HEK293 (cell line): ENCODE measurements around the gene PLA2G4E.
A peak's percentile ranks its signal among the peaks of the same experiment; 100 is the strongest.

Experiments
- CTCF ChIA-PET: fragments of 350-600 bp; formaldehyde crosslinking; extraction: SDS; loops from one replicate; lab custom pipeline; 2021; ENCODE audit warnings: antibody characterized with exemption; lab: Yijun Ruan, JAX
- POLR2A ChIA-PET: fragments of 300-600 bp; formaldehyde crosslinking; extraction: SDS; loops from one replicate; lab custom pipeline; 2020; ENCODE audit warnings: antibody characterized with exemption, inconsistent platforms; lab: Yijun Ruan, JAX
- H3K27ac ChIP-seq: fragments of 200-500 bp; sonication (Bioruptor generic); 2 replicates; pipeline ENCODE4 v1.5.1; 2014; ENCODE audit warnings: low read depth, low read length, control low read depth, inconsistent platforms; ENCODE audit errors: extremely low read depth
- H3K36me3 ChIP-seq, 2 experiments: fragments of 200-500 bp in 1 of 2; sonication (Bioruptor generic) in 1 of 2; 1 replicate in 1 of 2; 2 replicates in 1 of 2; pipeline ENCODE4 v1.5.1; 2014 to 2017; ENCODE audit warnings: inconsistent platforms in 2 of 2, low read length in 2 of 2; ENCODE audit not compliant: control insufficient read depth in 2 of 2, insufficient read depth in 1 of 2
- H3K4me1 ChIP-seq: fragments of 200-500 bp; sonication (Bioruptor generic); 2 replicates; pipeline ENCODE4 v1.5.1; 2014; ENCODE audit warnings: mild to moderate bottlenecking, low read length, inconsistent platforms; ENCODE audit not compliant: control insufficient read depth, insufficient read depth
- H3K4me3 ChIP-seq: 2 replicates; pipeline ENCODE4 v1.5.1; 2011; ENCODE audit warnings: low read depth, mild to moderate bottlenecking, control low read depth, low read length, moderate library complexity
- H3K9me3 ChIP-seq: fragments of 200-500 bp; sonication (Bioruptor generic); 2 replicates; pipeline ENCODE4 v1.5.1; 2014; ENCODE audit warnings: low read depth, low read length, inconsistent platforms; ENCODE audit not compliant: control insufficient read depth, insufficient read depth
- GLIS1 ChIP-seq: fragments of 450-650 bp; formaldehyde crosslinking; IDR thresholded peaks from 2 replicates; pipeline ENCODE4 v1.5.1; 2016; ENCODE audit warnings: missing biosample characterization, missing genetic modification characterization
- OVOL3 ChIP-seq: fragments of 450-650 bp; formaldehyde crosslinking; IDR thresholded peaks from 2 replicates; pipeline ENCODE4 v1.5.1; 2016; ENCODE audit warnings: missing biosample characterization, missing genetic modification characterization
- ZNF121 ChIP-seq: fragments of 450-650 bp; formaldehyde crosslinking; IDR thresholded peaks from 2 replicates; pipeline ENCODE4 v1.5.1; 2016; ENCODE audit warnings: missing biosample characterization, missing genetic modification characterization
- ZNF146 ChIP-seq: fragments of 450-650 bp; formaldehyde crosslinking; IDR thresholded peaks from 2 replicates; pipeline ENCODE4 v1.5.1; 2016; ENCODE audit warnings: missing biosample characterization, missing genetic modification characterization
- ZNF157 ChIP-seq: fragments of 450-650 bp; formaldehyde crosslinking; IDR thresholded peaks from 2 replicates; pipeline ENCODE4 v1.5.1; 2016; ENCODE audit warnings: missing biosample characterization, missing genetic modification characterization
- ZNF274 ChIP-seq, 2 experiments: fragments of 200-500 bp in 1 of 2; fragments of 450-650 bp in 1 of 2; sonication (Bioruptor generic) in 1 of 2; formaldehyde crosslinking in 1 of 2; IDR thresholded peaks; 2 replicates each; pipeline versions ENCODE4 v1.5.1 to v1.6.1; 2014 to 2016; ENCODE audit warnings: borderline replicate concordance in 1 of 2, inconsistent platforms in 1 of 2, low read length in 1 of 2, missing biosample characterization in 1 of 2, missing genetic modification characterization in 1 of 2
- ZNF37A ChIP-seq: fragments of 450-650 bp; IDR thresholded peaks from 2 replicates; pipeline ENCODE4 v1.5.1; 2018; ENCODE audit warnings: missing biosample characterization, missing genetic modification characterization
- ZNF510 ChIP-seq: fragments of 450-650 bp; formaldehyde crosslinking; IDR thresholded peaks from 2 replicates; pipeline ENCODE4 v1.5.1; 2018; ENCODE audit warnings: mild to moderate bottlenecking, missing genetic modification characterization, missing biosample characterization; ENCODE audit not compliant: insufficient replicate concordance
- ZNF513 ChIP-seq: fragments of 450-650 bp; IDR thresholded peaks from 2 replicates; pipeline ENCODE4 v1.5.1; 2018; ENCODE audit warnings: missing biosample characterization, missing genetic modification characterization
- ZNF514 ChIP-seq: fragments of 450-650 bp; formaldehyde crosslinking; IDR thresholded peaks from 2 replicates; pipeline ENCODE4 v1.5.1; 2016; ENCODE audit warnings: missing biosample characterization, missing genetic modification characterization
- ZNF518A ChIP-seq: fragments of 450-650 bp; formaldehyde crosslinking; conservative IDR thresholded peaks from 2 replicates; pipeline ENCODE4 v1.5.1; 2016; ENCODE audit warnings: low read depth, missing biosample characterization, missing genetic modification characterization
- ZNF530 ChIP-seq: fragments of 450-650 bp; formaldehyde crosslinking; IDR thresholded peaks from 2 replicates; pipeline ENCODE4 v1.5.1; 2016; ENCODE audit warnings: low read depth, missing biosample characterization, missing genetic modification characterization
- ZNF571 ChIP-seq: fragments of 450-650 bp; formaldehyde crosslinking; IDR thresholded peaks from 2 replicates; pipeline ENCODE4 v1.5.0; 2017; ENCODE audit warnings: missing biosample characterization, missing genetic modification characterization
- ZNF596 ChIP-seq: fragments of 450-650 bp; IDR thresholded peaks from 2 replicates; pipeline ENCODE4 v1.5.0; 2018; ENCODE audit warnings: missing biosample characterization, mild to moderate bottlenecking, missing genetic modification characterization, moderate library complexity
- ZNF621 ChIP-seq: fragments of 450-650 bp; formaldehyde crosslinking; IDR thresholded peaks from 2 replicates; pipeline ENCODE4 v1.5.1; 2017; ENCODE audit warnings: missing biosample characterization, missing genetic modification characterization
- ZNF624 ChIP-seq: fragments of 450-650 bp; formaldehyde crosslinking; IDR thresholded peaks from 2 replicates; pipeline ENCODE4 v1.5.1; 2017; ENCODE audit warnings: missing biosample characterization, missing genetic modification characterization
- ZNF645 ChIP-seq: fragments of 450-650 bp; formaldehyde crosslinking; IDR thresholded peaks from 2 replicates; pipeline ENCODE4; 2016; ENCODE audit warnings: missing biosample characterization, missing genetic modification characterization
- ZNF677 ChIP-seq: fragments of 450-650 bp; IDR thresholded peaks from 2 replicates; pipeline ENCODE4 v1.5.0; 2018; ENCODE audit warnings: missing biosample characterization, mild to moderate bottlenecking, missing genetic modification characterization, moderate library complexity
- ZNF76 ChIP-seq: fragments of 450-650 bp; formaldehyde crosslinking; IDR thresholded peaks from 2 replicates; pipeline ENCODE4; 2016; ENCODE audit warnings: low read depth, missing biosample characterization, missing genetic modification characterization, borderline replicate concordance
- ZSCAN5A ChIP-seq: fragments of 450-650 bp; formaldehyde crosslinking; IDR thresholded peaks from 2 replicates; pipeline ENCODE4 v1.5.1; 2016; ENCODE audit warnings: missing biosample characterization, missing genetic modification characterization

PLA2G4E gene

GRCh38 chr15:42058791-42059190 is 37.9 kb upstream of the PLA2G4E start:
- H3K27ac ChIP-seq, result no peak overlapping the region
- POLR2A ChIA-PET, result no interaction called here
- CTCF ChIA-PET, result interaction anchor here (1.3 to 5.2 kb wide), 2 partner anchors 31 to 69 kb away, joined by 4 to 32 read pairs; no protein-coding TSS in a partner anchor

GRCh38 chr15:42057799-42058646 is 37.2 kb upstream of the PLA2G4E start:
- no peaks in the 10 kb centered on the region for H3K9me3 ChIP-seq
- no peaks in the 10 kb centered on the region for H3K36me3 ChIP-seq
- H3K27ac ChIP-seq, result no peak overlapping the region; the same call in 1 of the 2 replicates
- H3K4me1 ChIP-seq, result no peaks in the 10 kb centered on the region
- TF ChIP-seq ZNF513 (tag by site-specific recombination), result no peak
- no peak for TF ChIP-seq ZNF518A (tag by site-specific recombination)
- TF ChIP-seq ZNF157 (tag by site-specific recombination), result no peak
- TF ChIP-seq ZNF146 (tag by site-specific recombination), result peak; percentile 78
- no peak for TF ChIP-seq ZNF645
- no peak for TF ChIP-seq OVOL3 (tag by site-specific recombination)
- no peak for TF ChIP-seq ZNF37A (tag by site-specific recombination)
- H3K4me3 ChIP-seq, result peak overlapping the region; percentile 12; the same call in 1 of the 2 replicates
- ChIA-PET CTCF (interaction anchor here (0.6 to 5.2 kb wide), 7 partner anchors 11 to 154 kb away, joined by 3 to 35 read pairs (median 6); no protein-coding TSS in a partner anchor), POLR2A (no interaction called here)

More at GRCh38 chr15:42058791-42059190, 37.9 kb upstream of the PLA2G4E start:
- Histone ChIP-seq H3K4me3 (no peak overlapping the region), H3K9me3 (no peaks in the 10 kb centered on the region), H3K4me1 (no peaks in the 10 kb centered on the region), H3K36me3 (no peaks in the 10 kb centered on the region)
- TF ChIP-seq ZNF274 (IDR thresholded peaks at IDR 0.05; ENCODE audit: low read length), result no peak
- no peak for TF ChIP-seq ZNF274 (tag by site-specific recombination; IDR thresholded peaks at IDR 0.05; ENCODE audit: borderline replicate concordance)
- TF ChIP-seq ZNF596 (tag by site-specific recombination), result no peak
- no peak for TF ChIP-seq GLIS1 (tag by site-specific recombination)
- TF ChIP-seq ZNF121 (tag by site-specific recombination), result no peak
- no peak for TF ChIP-seq ZNF510 (tag by site-specific recombination)
- TF ChIP-seq ZNF530 (tag by site-specific recombination), result no peak
- TF ChIP-seq ZNF514 (tag by site-specific recombination), result no peak
- no peak for TF ChIP-seq ZNF677
- TF ChIP-seq ZNF571, result no peak
- TF ChIP-seq ZNF624, result no peak
- TF ChIP-seq ZSCAN5A (tag by site-specific recombination), result no peak
- TF ChIP-seq ZNF621, result no peak
- no peak for TF ChIP-seq ZNF76 (tag by site-specific recombination)
- no peak for TF ChIP-seq ZNF146 (tag by site-specific recombination)
